IMR-90 (cell line): Measurements from ENCODE around the gene NAGPA. TPM values are rescaled to one million over a fixed set of nuclear protein-coding genes. Genes with fewer than 3 reads are reported as not detected.

Experiments
- ATAC-seq: fragments of 200-7000 bp; cut with Tn5 transposase; 2 replicates; pipeline ENCODE4 v1.9.1; 2020; ENCODE audit warnings: low read depth, mild to moderate bottlenecking, moderate library complexity
- BruUV-seq: library from RNA; stranded (reverse); fragments of 400-500 nt; replicated peaks from 2 replicates; lab custom pipeline; 2021; lab: Mats Ljungman, UMichigan
- CTCF ChIA-PET: fragments of 300-600 bp; formaldehyde crosslinking; extraction: SDS; loops from one replicate; lab custom pipeline; 2021; ENCODE audit warnings: antibody characterized with exemption; lab: Yijun Ruan, JAX
- POLR2A ChIA-PET: fragments of 300-600 bp; sonication (Branson Sonifier 250); formaldehyde crosslinking; loops from one replicate; lab custom pipeline; 2022; ENCODE audit warnings: antibody characterized with exemption; ENCODE audit not compliant: unreplicated experiment; lab: Charles Lee
- DNase-seq: peaks from one replicate; pipeline ENCODE4 v3.0.0; 2013
- H2AFZ ChIP-seq: replicated peaks from 2 replicates; pipeline ENCODE3; 2013; ENCODE audit warnings: low read length, mild to moderate bottlenecking; ENCODE audit not compliant: poor library complexity
- H2AK5ac ChIP-seq: 2 replicates; pipeline ENCODE4 v1.6.1; 2013; ENCODE audit warnings: low read depth, low read length, inconsistent platforms
- H2AK9ac ChIP-seq: replicated peaks from 2 replicates; pipeline ENCODE3; 2013; ENCODE audit warnings: mild to moderate bottlenecking, low read depth, low read length, moderate library complexity; ENCODE audit not compliant: poor library complexity
- H2BK120ac ChIP-seq: 2 replicates; pipeline ENCODE4 v1.6.1; 2013; ENCODE audit warnings: low read depth, low read length, inconsistent platforms
- H2BK15ac ChIP-seq: 3 replicates; pipeline ENCODE4 v1.6.1; 2013; ENCODE audit warnings: low read depth, low read length, inconsistent platforms
- H2BK20ac ChIP-seq: 2 replicates; pipeline ENCODE4 v1.6.1; 2013; ENCODE audit warnings: low read depth, mild to moderate bottlenecking, inconsistent platforms, low read length, moderate library complexity
- H2BK5ac ChIP-seq: 2 replicates; pipeline ENCODE4 v1.6.1; 2013; ENCODE audit warnings: mild to moderate bottlenecking, low read depth, low read length, inconsistent platforms; ENCODE audit not compliant: poor library complexity, severe bottlenecking
- H3K14ac ChIP-seq: replicated peaks from 2 replicates; pipeline ENCODE4 v1.6.1; 2013; ENCODE audit warnings: low read depth, low read length, inconsistent platforms
- H3K18ac ChIP-seq: 2 replicates; pipeline ENCODE4 v1.6.1; 2013; ENCODE audit warnings: low read depth, low read length, control low read depth
- H3K23ac ChIP-seq: 2 replicates; pipeline ENCODE4 v1.6.1; 2013; ENCODE audit warnings: low read depth, low read length, inconsistent platforms
- H3K27ac ChIP-seq: 2 replicates; pipeline ENCODE4 v1.5.1; 2013; ENCODE audit warnings: mild to moderate bottlenecking, control low read depth, low read length; ENCODE audit not compliant: insufficient read depth
- H3K27me3 ChIP-seq: 2 replicates; pipeline ENCODE4 v1.6.1; 2013; ENCODE audit warnings: low read length; ENCODE audit not compliant: control insufficient read depth, insufficient read depth
- H3K36me3 ChIP-seq: 2 replicates; pipeline ENCODE4 v1.6.1; 2013; ENCODE audit warnings: low read length, mixed read lengths; ENCODE audit not compliant: control insufficient read depth, insufficient read depth
- H3K4ac ChIP-seq: 2 replicates; pipeline ENCODE4 v1.6.1; 2013; ENCODE audit warnings: low read depth, low read length, inconsistent platforms
- H3K4me1 ChIP-seq: 2 replicates; pipeline ENCODE4 v1.6.1; 2013; ENCODE audit warnings: low read length, mixed read lengths; ENCODE audit not compliant: control insufficient read depth, insufficient read depth
- H3K4me2 ChIP-seq: 2 replicates; pipeline ENCODE4 v1.6.1; 2013; ENCODE audit warnings: low read depth, mild to moderate bottlenecking, control low read depth, low read length, moderate library complexity
- H3K4me3 ChIP-seq: 2 replicates; pipeline ENCODE4 v1.5.1; 2013; ENCODE audit warnings: low read depth, mild to moderate bottlenecking, control low read depth, low read length, moderate library complexity; ENCODE audit not compliant: insufficient read depth
- H3K56ac ChIP-seq: 2 replicates; pipeline ENCODE4 v1.6.1; 2013; ENCODE audit warnings: low read length, inconsistent platforms; ENCODE audit not compliant: insufficient read depth; ENCODE audit errors: extremely low read depth
- H3K79me1 ChIP-seq, 2 experiments: 2 replicates each; pipeline ENCODE4 v1.6.1; 2013; ENCODE audit warnings: low read length in 2 of 2, inconsistent platforms in 1 of 2, low read depth in 1 of 2
- H3K9ac ChIP-seq: 2 replicates; pipeline ENCODE4 v1.6.1; 2013; ENCODE audit warnings: low read depth, low read length, control low read depth
- H3K9me1 ChIP-seq: 2 replicates; pipeline ENCODE4 v1.6.1; 2013; ENCODE audit warnings: low read length, inconsistent platforms; ENCODE audit not compliant: insufficient read depth
- H3K9me3 ChIP-seq: 2 replicates; pipeline ENCODE4 v1.6.1; 2013; ENCODE audit warnings: low read length; ENCODE audit not compliant: control insufficient read depth, insufficient read depth
- H4K20me1 ChIP-seq: 2 replicates; pipeline ENCODE4 v1.6.1; 2013; ENCODE audit warnings: low read length, inconsistent platforms; ENCODE audit not compliant: insufficient read depth
- H4K5ac ChIP-seq: 2 replicates; pipeline ENCODE4 v1.6.1; 2013; ENCODE audit warnings: mild to moderate bottlenecking, low read depth, low read length, control low read depth
- H4K8ac ChIP-seq, 2 experiments: 2 replicates each; pipeline ENCODE4 v1.6.1; 2013; ENCODE audit warnings: low read depth in 2 of 2, low read length in 2 of 2, control low read depth in 1 of 2, inconsistent platforms in 1 of 2
- H4K91ac ChIP-seq: 2 replicates; pipeline ENCODE4 v1.6.1; 2013; ENCODE audit warnings: low read depth, low read length, inconsistent platforms; ENCODE audit not compliant: insufficient read depth
- BHLHE40 ChIP-seq: fragments of 150-350 bp; IDR thresholded peaks from 2 replicates; pipeline ENCODE4 v1.6.1; 2016; ENCODE audit warnings: mild to moderate bottlenecking, low read depth, low read length
- CEBPB ChIP-seq: IDR thresholded peaks from 2 replicates; pipeline ENCODE4 v1.6.1; 2012; ENCODE audit warnings: low read depth, low read length, improper control_type of control experiment
- CHD1 ChIP-seq: IDR thresholded peaks from 2 replicates; pipeline ENCODE4 v1.6.1; 2012; ENCODE audit warnings: low read depth, low read length, improper control_type of control experiment
- FOS ChIP-seq: fragments of 150-350 bp; IDR thresholded peaks from 2 replicates; pipeline ENCODE4 v1.6.1; 2016; ENCODE audit warnings: low read depth, low read length
- MAFK ChIP-seq: IDR thresholded peaks from 2 replicates; pipeline ENCODE4 v1.6.1; 2012; ENCODE audit warnings: low read depth, low read length, improper control_type of control experiment
- MAZ ChIP-seq: IDR thresholded peaks from 2 replicates; pipeline ENCODE4 v1.6.1; 2012; ENCODE audit warnings: low read depth, mild to moderate bottlenecking, low read length, improper control_type of control experiment, moderate library complexity, borderline replicate concordance
- MXI1 ChIP-seq: IDR thresholded peaks from 2 replicates; pipeline ENCODE4 v1.6.1; 2012; ENCODE audit warnings: low read depth, mild to moderate bottlenecking, low read length, moderate library complexity, borderline replicate concordance
- NFE2L2 ChIP-seq: fragments of 150-350 bp; IDR thresholded peaks from 2 replicates; pipeline ENCODE4 v1.6.1; 2016; ENCODE audit warnings: low read depth, mild to moderate bottlenecking, low read length
- POLR2A ChIP-seq: IDR thresholded peaks from 2 replicates; pipeline ENCODE4 v1.6.1; 2012; ENCODE audit warnings: mild to moderate bottlenecking, low read depth, low read length
- RAD21 ChIP-seq: IDR thresholded peaks from 2 replicates; pipeline ENCODE4 v1.6.1; 2012; ENCODE audit warnings: low read length, improper control_type of control experiment
- RCOR1 ChIP-seq: IDR thresholded peaks from 2 replicates; pipeline ENCODE4 v1.6.1; 2012; ENCODE audit warnings: mild to moderate bottlenecking, low read length, improper control_type of control experiment; ENCODE audit not compliant: insufficient replicate concordance
- RFX5 ChIP-seq: IDR thresholded peaks from 2 replicates; pipeline ENCODE4 v1.8.0; 2012; ENCODE audit warnings: low read depth, mild to moderate bottlenecking, low read length, moderate library complexity
- SMC3 ChIP-seq: fragments of 150-350 bp; IDR thresholded peaks from 2 replicates; pipeline ENCODE4 v1.6.1; 2016; ENCODE audit warnings: low read depth, mild to moderate bottlenecking, antibody characterized with exemption, low read length, moderate library complexity
- WGBS, 2 experiments: methylation state at CpG; one replicate each; pipeline versions ENCODE4 v1.1.5 to v1.1.7; 2013; ENCODE audit warnings: missing lambda C conversion rate in 2 of 2; ENCODE audit not compliant: insufficient read length in 1 of 2; ENCODE audit errors: extremely low coverage in 2 of 2; 5-methylcytosine and 5-hydroxymethylcytosine counted together
- dilution Hi-C: fragments of 300-500 bp; cut with HindIII; formaldehyde crosslinking; loops from one replicate; pipeline ENCODE4 v1.14.3; 2018; ENCODE audit warnings: low sequenced_read_pairs; ENCODE audit not compliant: unreplicated experiment
- in situ Hi-C: fragments of 300-500 bp; cut with MboI; formaldehyde crosslinking; loops from 3 replicates; pipeline ENCODE4 v1.14.3; 2019; ENCODE audit warnings: low sequenced_read_pairs, inconsistent platforms, mixed read lengths
- intact Hi-C: fragments of 100-400 bp; cut with micrococcal nuclease; formaldehyde crosslinking; loops from 2 replicates; pipeline ENCODE4 v1.10.0; 2022
- polyA plus RNA-seq, 3 experiments: library from polyadenylated mRNA; depleted of rRNA; stranded (reverse); fragments of >200 nt; gene quantifications; 2 replicates each; pipeline ENCODE4 v1.2.3, GENCODE V29; 2012; ENCODE audit warnings: low replicate concordance in 1 of 3
- total RNA-seq: library from RNA; depleted of rRNA; stranded (reverse); fragments of >200 nt; gene quantifications from 2 replicates; pipeline ENCODE4 v1.2.3, GENCODE V29; 2012
- TF ChIP-seq, protein P1 (sequence below): fragments of 150-350 bp; IDR thresholded peaks from 2 replicates; pipeline ENCODE4 v1.6.1; 2017; ENCODE audit warnings: mild to moderate bottlenecking, antibody characterized with exemption, low read length, low read depth
- TF ChIP-seq, protein P2 (sequence below): fragments of 150-350 bp; IDR thresholded peaks from 2 replicates; pipeline ENCODE4 v1.6.1; 2016; ENCODE audit warnings: low read depth, mild to moderate bottlenecking, low read length, moderate library complexity, borderline replicate concordance
- TF ChIP-seq, protein P3 (sequence below): conservative IDR thresholded peaks from 2 replicates; pipeline ENCODE4 v1.5.1; 2012; ENCODE audit warnings: mild to moderate bottlenecking, low read depth, low read length, improper control_type of control experiment

Gene NAGPA
- total and polyA plus RNA-seq, 2 of the 4 experiments (the other 2 are of a cell fraction) = 6.5 to 12.2 TPM

DNA sequence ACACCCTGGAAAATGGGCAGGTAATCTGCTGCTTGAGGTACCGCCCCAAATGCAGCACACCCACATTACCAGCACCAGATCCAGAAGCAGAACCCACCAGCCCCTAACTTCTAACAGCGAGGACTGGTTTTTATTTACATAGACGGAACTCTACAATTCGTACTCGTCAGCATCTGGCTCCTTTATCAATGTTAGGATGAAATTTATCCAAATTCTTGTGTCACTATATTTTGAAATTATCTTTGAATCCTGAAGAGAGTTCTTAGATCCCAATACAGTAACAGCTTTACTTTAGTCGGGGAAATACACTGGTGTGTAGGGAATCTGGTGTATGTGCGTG is 37.6 kb upstream of the NAGPA start:
- no TSS peak for BruUV-seq
- WGBS, 2 experiments = no CpG with 5 or more reads among the region's 7 CpGs
- Histone ChIP-seq H2AK5ac (no peak overlapping the region), H3K27ac (peak overlapping the region; percentile 6; the same call in 1 of the 2 replicates), H2BK15ac (no peak overlapping the region), H3K4me3 (peak overlapping the region; percentile 79; the same call in 1 of the 2 replicates), H3K9me1 (peaks cover 9% of the 10 kb centered on the region), H4K20me1 (no peaks in the 10 kb centered on the region), H3K27me3 (peaks cover 2% of the 10 kb centered on the region; the same call in 1 of the 2 replicates), H3K14ac (peak overlapping the region; percentile 79), H3K9me3 (no peaks in the 10 kb centered on the region), H2AFZ (peak overlapping the region; percentile 99), H4K8ac (peak overlapping the region; percentile 98 to 99), H3K79me1 (peaks cover 4 to 38% of the 10 kb centered on the region in 2 experiments; a peak in 3 of 4 replicates), H3K4me2 (peak overlapping the region; percentile 70), H3K4me1 (peaks cover 3% of the 10 kb centered on the region; the same call in 1 of the 2 replicates), H3K9ac (no peak overlapping the region; the same call in 1 of the 2 replicates), H3K36me3 (peaks cover 12% of the 10 kb centered on the region), H3K56ac (peak overlapping the region; percentile 22; the same call in 1 of the 2 replicates), H2BK120ac (peak overlapping the region; percentile 44), H4K91ac (peak overlapping the region; percentile 60), H3K4ac (peak overlapping the region; percentile 47; the same call in 1 of the 2 replicates), H2AK9ac (no peak overlapping the region), H3K18ac (no peak overlapping the region), H2BK20ac (no peak overlapping the region), H4K5ac (peak overlapping the region; percentile 99), H3K23ac (no peak overlapping the region), H2BK5ac (peak overlapping the region; percentile 47)
- ATAC-seq = no peak
- no peak for DNase-seq
- in situ Hi-C loops = no loop called here
- ChIA-PET CTCF (no interaction called here), POLR2A (no interaction called here)
- TF ChIP-seq NFE2L2 (no peak), RCOR1 (no peak), MAZ (no peak), SMC3 (no peak), CHD1 (no peak), MAFK (no peak), BHLHE40 (no peak), RFX5 (no peak), FOS (no peak), RAD21 (no peak), POLR2A (no peak), MXI1 (no peak), CEBPB (no peak)
- TF ChIP-seq, protein P1, sequence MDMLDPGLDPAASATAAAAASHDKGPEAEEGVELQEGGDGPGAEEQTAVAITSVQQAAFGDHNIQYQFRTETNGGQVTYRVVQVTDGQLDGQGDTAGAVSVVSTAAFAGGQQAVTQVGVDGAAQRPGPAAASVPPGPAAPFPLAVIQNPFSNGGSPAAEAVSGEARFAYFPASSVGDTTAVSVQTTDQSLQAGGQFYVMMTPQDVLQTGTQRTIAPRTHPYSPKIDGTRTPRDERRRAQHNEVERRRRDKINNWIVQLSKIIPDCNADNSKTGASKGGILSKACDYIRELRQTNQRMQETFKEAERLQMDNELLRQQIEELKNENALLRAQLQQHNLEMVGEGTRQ = no peak
- TF ChIP-seq, protein P2, sequence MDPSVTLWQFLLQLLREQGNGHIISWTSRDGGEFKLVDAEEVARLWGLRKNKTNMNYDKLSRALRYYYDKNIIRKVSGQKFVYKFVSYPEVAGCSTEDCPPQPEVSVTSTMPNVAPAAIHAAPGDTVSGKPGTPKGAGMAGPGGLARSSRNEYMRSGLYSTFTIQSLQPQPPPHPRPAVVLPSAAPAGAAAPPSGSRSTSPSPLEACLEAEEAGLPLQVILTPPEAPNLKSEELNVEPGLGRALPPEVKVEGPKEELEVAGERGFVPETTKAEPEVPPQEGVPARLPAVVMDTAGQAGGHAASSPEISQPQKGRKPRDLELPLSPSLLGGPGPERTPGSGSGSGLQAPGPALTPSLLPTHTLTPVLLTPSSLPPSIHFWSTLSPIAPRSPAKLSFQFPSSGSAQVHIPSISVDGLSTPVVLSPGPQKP = no peak
- TF ChIP-seq, protein P3, sequence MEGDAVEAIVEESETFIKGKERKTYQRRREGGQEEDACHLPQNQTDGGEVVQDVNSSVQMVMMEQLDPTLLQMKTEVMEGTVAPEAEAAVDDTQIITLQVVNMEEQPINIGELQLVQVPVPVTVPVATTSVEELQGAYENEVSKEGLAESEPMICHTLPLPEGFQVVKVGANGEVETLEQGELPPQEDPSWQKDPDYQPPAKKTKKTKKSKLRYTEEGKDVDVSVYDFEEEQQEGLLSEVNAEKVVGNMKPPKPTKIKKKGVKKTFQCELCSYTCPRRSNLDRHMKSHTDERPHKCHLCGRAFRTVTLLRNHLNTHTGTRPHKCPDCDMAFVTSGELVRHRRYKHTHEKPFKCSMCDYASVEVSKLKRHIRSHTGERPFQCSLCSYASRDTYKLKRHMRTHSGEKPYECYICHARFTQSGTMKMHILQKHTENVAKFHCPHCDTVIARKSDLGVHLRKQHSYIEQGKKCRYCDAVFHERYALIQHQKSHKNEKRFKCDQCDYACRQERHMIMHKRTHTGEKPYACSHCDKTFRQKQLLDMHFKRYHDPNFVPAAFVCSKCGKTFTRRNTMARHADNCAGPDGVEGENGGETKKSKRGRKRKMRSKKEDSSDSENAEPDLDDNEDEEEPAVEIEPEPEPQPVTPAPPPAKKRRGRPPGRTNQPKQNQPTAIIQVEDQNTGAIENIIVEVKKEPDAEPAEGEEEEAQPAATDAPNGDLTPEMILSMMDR = no peak
- intact Hi-C loops = no loop called here
- dilution Hi-C loops = no loop called here
